ENCODE results near the gene KANSL3.
"Not testable (repeated sequence)": the region's sequence is repeated elsewhere in the genome, so short reads cannot be mapped to it uniquely, and the experiment has no call there.

The KANSL3 gene

DNA sequence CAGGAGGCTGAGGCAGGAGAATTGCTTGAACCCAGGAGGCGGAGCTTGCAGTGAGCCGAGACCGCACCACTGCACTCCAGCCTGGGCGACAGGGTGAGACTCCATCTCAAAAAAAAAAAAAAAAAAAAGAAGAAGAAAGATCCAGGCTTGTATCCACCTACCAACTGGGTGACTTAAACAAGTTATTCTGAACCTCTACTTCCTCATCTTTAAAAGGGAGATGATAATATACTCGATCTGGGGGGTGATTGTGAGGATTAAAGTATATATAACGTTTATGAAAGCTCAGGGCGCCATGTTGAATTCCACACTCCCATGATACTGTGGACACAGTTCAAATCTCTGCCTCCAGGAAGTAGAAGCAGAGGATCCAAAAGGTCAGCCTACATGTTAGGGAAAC, 16.7 kb upstream of the KANSL3 start:
- not testable (repeated sequence) for DNase-seq (ENCODE audit: low read depth)

DNA sequence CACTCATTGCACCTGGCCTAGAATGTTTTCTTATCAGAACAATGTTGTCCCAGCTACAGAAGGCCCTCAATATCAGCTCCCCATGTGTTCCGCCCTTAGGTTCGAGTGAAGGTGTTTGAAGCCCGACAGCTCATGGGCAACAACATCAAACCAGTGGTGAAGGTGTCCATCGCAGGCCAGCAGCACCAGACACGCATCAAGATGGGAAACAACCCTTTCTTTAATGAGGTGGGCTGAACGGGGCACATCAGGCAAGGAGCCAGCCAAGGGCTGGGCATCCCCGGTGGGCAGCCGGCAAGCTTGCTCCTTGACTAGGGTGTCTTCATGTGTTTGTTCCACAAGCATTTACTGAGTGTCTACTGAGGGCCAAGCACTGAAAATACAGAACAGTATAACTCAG, 13.7 kb upstream of the KANSL3 start:
- no peak for DNase-seq (ENCODE audit: low read depth)

DNA sequence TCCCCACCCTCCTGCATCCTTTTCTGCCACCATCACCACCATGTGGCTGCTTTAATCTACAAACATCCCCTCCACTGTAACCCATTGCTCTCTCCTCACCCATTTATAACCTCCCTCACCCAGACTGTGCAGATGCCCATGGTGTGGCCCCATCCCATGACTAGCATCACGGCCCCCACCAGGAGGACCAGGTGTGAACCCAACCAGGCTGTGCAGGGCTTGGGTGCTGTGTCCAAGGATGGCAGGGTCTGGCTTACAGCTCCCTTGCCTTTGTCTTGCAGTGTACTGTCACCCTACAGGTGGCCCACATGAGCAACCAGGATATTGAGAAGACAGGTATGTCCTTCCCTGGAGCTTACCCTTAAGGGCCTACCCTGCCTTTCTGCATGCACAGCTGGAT, 11.2 kb upstream of the KANSL3 start:
- DNase-seq (ENCODE audit: low read depth): no peak

DNA sequence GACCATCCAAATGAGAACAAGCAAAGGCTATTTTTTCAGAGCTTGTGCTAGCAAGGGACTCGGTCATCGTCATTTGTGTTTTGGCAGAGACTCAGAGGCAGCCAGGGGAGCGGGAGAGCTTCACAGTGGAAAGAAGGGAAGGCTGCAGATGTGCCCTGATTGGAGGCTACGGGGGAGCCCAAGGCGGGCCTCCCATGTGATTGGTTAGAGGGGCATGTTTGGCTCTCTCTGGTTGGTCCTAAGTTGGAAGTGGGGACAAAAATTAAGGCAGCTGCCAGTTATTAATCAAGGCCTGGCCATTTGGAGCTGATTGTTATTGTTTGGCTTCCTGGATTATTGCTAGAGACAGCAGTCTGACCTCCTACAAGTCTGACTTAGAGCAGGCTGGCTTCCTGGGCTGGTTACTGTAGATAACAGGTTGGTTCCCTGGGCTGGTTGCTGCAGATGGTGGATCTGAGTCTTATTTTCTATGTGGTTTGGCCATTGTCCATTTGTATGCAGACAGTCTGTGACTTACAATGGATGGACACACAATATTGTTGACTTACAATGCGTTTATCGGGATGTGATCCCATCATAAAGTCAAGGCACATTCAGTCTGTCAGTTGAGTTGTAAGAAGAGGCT, 10.3 kb upstream of the KANSL3 start:
- no peak for DNase-seq (ENCODE audit: low read depth)

DNA sequence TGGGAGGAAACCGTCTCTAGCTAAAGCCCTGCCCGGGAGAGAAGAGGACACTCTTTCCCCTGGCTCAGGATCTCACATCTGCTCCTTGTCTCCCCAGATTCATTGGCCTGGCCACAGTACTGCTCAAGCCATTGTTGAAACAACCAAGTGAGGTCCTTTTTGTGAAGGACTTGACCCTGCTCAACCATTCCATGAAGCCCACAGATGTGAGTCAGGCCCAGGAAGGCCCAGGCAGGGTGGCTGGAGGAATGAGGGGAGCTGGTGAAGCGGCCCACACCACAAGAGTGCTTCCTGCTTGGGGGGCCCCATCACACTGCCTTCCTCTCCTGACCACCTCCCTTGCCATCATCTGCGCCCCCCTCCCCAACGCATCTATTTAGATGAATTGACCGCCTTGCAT, 9.6 kb upstream of the KANSL3 start:
- DNase-seq (ENCODE audit: low read depth): no peak

DNA sequence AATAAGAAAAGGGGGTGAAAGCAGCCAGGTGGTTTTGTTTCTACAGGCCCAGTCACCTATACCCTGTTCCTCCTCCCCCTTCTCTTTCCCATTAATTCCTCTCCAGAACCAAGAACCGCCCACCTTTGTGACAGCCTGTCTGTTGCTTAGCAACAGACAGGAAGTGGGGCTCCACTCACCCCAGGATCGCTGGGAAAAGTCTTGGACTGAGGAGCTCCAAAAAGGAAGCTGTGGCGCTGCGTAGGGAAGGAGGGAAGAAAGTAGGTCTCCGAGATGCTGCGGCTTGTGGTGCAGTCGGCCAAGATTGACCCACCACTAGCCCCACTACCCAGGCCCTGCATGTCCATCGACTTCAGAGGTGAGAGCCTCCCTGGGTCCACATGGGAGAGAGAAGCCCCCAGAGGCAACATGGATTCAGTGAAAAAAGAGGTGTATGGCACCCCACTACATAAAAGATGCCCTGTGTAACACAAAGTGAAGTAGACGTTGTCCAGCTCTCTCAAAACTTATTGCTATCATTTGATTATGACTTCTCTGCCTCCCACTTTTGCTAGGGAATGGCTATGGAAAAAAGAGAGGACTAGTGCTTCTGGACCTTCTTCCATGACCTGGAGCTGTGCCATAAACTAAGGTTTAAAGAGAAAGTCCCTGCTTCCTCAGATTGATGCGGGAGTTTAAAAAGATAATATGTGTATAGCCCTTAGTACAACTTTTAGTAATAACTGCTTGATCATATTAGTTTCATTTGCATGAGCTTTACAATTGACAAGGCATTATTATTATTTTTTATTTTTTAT, 4.7 kb upstream of the KANSL3 start, which contains the start of gene FER1L5:
Gene FER1L5 (plus strand): TSS at position 201 of the 797 bp plus-strand sequence. CDS start 73 bp downstream, at position 274.
- DNase-seq (ENCODE audit: low read depth): no peak

DNA sequence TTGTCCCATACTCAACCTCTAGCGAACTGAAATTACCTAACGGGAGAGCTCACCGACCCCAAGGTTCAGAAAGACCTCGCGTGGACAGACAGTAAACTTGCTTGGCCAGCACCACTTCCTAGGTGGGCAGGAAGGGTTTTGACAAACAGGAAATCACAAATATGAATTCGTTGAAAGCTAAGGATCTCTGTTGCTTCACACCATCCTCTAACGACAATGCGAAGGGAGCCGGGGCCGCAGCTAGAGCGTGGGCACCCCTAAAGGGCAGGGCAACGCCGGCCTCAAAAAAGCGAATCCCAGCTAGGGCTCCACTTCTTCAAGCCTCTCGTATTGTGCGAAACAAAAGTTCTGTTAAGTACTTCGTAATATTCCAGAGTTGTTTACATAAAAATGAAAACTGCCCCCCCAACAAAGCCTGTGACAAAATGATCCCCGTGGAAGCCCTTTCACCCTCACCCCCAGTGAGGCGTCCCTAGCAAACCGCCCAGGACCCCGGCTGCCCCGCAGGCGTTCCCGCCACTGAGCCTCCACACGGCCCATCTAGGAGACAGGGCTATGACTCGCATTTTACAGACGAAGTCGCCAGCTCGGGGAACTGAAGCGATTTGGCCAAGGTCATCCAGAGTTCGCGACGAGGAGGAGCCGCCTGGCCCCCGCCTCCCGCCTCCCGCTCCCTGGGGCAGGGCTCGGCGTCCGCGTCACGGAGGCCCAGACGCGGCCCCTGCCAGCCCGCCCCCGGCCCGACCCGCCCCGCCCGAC, 548 bp downstream of the KANSL3 start:
- peak; percentile 81 for DNase-seq (ENCODE audit: low read depth)

DNA sequence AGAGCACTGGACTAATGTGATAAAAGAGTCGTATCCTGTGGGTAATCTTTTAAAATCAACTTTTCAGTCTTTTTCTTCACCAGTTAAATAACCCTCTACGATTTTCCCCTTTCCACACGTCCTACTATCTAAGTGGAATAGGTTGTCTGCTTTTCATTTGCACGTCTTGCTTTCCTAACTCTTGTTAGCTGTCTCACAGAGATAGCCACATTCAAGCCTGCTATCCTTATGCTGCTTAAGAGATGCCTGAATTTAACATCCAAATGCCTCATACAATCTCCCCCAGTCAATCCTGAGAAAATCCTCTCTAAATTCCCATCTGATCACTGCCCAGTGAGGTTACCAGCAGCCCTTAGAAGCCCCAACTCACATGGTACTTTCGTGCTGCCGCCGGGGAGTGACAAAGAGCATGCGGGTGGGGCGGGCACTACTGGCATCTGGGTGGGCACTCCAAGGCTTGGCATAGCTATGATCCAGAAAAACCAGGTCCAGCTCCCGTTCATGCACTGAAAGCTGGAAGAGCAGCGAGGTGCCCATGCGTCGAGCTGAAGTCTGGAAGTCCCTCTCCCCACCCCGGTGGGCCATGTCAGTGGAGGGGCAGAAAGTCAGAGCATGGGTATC, 1.5 kb downstream of the KANSL3 start:
- DNase-seq (ENCODE audit: low read depth): no peak

DNA sequence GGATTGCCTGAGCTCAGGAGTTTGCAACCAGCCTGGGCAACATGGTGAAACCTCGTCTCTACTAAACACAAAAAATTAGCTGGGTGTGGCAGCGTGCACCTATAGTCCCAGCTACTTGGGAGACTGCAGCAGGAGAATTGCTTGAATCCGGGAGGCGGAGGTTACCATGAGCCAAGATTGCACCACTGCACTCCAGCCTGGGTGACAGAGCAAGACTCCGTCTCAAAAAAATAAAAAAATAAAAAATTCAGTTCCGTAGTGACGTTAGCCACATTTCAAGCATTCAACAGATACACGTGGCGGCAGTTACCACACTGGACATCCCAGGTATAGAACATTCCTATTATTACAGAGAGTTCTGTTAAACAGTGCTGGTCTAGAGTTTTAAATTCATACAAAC, 4.5 kb downstream of the KANSL3 start:
- DNase-seq (ENCODE audit: low read depth): no peak

DNA sequence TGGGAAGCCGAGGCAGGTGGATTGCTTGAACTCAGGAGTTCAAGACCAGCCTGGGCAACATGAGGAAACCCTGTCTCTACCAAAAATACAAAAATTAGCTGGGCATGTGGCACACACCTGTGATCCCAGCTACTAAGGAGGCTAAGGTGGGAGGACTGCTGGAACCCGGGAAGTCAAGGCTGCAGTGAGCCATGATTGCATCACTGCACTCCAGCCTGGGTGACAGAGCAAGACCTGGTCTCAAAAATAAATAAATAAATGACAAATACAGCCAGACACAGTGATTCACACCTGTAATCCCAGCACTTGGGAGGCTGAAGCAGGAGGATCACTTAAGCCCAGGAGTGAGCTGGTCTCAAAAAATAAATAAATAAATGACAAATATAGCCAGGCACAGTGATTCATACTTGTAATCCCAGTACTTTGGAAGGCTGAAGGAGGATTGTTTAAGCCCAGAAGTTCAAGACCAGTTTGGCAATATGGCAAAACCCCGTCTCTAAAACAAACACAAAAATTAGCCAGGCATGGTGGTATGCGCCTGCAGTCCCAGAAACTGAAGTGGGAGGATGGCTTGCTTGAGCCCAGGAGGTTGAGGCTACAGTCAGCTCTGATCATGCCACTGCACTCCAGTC, 6.2 kb downstream of the KANSL3 start:
- no peak for DNase-seq (ENCODE audit: low read depth)

DNA sequence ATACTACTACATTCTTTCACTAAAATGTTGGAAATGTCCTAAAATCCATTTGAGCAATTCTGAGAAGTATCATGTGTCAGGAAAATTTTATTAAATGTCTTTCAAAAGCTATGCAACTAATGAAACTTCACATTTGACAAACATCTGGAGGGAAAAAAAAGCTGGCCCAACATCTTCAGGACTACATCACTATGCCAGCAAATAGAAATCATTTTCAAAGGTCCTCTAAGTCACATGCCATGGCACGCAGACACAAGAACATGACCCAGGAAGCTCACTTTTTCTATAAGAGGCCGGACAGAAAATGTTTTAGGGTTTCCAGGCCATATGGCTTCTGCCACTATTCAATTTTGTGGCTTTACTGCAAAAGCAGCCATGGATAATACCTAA, 11.6 kb downstream of the KANSL3 start:
- no peak for DNase-seq (ENCODE audit: low read depth)

DNA sequence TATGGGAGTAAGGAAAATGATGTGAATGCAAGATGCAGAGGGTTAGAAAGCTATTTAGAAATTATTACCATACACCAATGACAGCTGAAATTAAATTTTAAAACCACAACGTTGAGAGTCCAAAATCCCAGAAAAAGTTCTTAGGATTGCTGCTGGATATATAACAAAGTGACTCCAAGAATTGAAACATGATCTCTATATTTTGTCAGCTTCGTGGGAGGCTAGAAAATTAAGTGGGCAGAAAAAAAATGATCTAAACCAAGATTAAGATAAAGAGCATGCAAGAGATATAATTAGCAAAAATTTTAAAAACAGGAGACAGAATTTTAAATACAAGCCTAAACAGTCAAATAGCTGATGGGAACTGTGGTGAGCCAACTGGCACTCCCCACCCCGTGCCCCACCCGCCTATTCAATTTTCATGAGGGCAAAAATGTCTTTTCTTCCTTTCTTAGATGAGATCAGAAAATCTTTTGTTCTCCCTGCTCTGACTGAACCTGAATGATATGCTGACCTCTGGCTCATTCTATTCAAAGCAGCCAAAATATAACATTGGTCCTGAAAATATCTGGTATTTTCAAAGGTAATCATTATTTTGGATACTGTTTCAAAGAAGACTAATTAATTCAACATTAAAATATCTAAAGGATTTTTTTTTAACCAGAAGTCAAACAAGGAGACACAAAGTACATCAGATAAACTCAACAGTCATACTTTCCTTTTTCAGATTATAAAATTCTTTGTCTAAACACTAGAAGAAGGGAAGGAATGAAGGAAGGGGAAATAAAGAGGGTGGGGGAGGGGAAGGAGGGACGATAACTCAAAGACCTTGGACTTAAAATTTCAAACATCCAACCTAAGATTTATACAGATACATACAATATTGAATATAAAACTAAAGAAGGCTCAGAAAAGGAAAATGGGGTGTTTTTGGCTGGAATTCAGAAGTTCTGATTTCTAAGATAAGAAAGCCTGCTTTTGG, 12.2 kb downstream of the KANSL3 start:
- no peak for DNase-seq (ENCODE audit: low read depth)

DNA sequence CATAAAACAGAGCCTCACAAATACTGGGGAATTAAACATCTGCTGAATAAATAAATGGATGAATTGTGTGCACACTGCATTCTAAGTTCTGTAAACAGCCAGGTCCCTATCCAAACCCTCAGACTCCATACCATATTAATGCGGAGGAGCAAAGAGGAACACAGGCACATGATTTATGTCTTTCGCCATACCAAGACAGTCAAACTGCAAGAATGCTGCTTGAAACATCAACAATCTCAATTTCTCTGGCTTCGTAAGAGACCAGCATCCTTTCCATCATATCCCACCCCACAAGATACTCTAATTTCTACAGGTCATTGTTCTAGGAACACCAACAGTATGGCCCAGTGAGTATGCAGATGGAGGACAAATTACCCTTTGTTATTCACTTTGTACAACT, 15.0 kb downstream of the KANSL3 start:
- DNase-seq (ENCODE audit: low read depth): no peak

DNA sequence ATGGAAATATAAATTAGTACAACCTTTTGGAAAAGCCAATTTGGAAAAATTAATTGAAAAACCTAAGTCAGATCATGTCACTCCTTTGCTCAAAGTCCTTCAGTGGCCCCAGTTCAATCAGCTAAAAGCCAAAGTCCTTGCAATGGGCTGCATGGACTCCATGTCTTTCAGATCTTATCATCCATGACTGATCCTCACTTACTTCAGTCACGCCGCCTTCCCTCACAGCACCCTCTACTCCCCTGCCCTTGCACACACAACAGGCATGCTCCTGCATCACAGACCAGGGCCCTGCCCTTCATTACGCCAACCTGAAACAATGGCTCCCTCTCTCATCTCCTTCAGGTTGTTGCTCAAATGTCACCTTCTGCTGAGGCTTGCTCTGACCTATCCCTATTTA, 15.6 kb downstream of the KANSL3 start:
- DNase-seq (ENCODE audit: low read depth): no peak

DNA sequence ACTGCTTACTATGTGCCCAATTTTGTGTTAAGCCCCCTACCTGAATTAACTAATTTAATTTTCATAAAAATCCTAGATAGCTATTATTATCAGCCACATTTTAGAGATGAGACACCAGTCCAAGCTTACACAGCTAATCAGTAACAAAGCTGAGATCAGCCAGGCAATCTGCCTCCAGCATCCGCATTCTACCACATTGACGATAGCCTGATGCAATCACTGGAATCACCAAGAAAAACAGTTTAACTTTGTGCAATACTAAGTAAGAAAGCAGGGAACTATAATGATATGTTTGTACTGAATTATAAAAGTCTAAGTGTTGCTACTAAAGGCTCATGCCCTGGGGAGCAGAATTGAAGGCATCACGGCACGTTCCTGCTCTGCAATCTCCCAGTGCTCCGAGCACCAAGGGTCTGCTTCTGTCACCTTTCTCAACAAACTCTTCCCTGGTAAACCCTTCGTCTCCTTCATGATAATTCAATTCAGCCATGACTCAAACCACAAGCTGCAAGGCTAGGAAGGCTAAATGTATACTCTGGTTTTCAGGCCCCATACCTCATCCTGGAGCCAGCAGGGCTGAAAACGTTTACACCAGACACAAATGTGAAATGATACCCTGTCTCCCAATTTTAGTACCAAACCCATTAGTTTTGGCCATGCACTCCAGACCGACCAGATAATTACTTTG, 19.4 kb downstream of the KANSL3 start:
- no peak for DNase-seq (ENCODE audit: low read depth)

DNA sequence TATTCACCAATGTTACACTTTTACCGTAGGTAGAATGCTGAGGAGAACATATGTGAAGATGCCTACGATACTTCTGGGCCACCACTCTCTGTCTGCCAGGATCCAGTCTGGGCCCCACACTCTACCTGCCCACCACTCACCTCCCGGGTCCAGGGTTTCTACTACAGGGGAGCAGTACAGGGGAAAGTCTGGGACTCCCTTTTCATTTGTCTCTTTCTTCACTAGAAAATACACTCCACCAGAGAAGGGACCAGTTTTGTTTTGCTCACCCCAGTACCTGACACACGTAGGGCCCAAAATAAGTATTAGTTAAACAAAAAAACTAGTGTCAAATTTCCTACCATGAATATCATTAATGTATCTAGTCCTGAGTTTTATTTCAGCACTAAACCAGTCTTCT, 21.1 kb downstream of the KANSL3 start:
- no peak for DNase-seq (ENCODE audit: low read depth)

DNA sequence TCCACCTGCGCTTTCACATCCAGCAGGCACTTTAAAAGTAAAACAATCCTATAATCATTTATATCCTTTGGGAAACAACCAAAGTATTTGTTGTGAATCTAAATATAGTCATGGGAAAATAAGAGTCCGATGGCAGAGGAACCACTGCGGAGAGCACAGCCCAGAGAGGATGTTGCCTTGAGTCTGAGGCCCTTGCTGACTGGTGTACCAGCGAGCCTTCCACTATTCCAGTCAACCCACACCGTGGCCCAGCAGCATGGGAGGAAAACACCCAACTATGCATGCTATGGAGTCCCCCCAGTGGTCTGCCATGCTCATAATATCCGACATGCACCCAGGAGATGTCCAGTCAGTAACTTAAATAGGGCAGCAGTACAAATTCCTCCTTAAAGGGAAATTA, 21.6 kb downstream of the KANSL3 start:
- no peak for DNase-seq (ENCODE audit: low read depth)

DNA sequence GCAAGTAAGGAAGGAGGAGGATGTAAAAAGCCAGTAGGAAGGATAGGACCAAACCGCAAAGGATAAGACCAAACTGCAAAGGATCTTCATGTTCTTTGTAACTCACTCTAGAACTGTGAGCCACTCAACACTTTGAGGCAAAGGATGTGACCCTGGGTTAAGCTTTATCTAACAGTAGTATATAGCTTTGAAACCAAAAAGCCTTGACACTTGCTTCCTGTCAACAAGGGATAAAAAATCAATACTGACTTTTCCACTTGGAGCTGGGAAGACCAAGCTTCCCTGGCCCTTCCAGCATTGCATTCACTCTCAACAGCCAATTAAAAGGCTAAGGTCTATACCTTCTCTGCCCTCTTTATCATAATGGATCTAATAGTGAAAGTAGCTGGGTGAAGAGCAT, 22.0 kb downstream of the KANSL3 start:
- DNase-seq (ENCODE audit: low read depth): no peak

DNA sequence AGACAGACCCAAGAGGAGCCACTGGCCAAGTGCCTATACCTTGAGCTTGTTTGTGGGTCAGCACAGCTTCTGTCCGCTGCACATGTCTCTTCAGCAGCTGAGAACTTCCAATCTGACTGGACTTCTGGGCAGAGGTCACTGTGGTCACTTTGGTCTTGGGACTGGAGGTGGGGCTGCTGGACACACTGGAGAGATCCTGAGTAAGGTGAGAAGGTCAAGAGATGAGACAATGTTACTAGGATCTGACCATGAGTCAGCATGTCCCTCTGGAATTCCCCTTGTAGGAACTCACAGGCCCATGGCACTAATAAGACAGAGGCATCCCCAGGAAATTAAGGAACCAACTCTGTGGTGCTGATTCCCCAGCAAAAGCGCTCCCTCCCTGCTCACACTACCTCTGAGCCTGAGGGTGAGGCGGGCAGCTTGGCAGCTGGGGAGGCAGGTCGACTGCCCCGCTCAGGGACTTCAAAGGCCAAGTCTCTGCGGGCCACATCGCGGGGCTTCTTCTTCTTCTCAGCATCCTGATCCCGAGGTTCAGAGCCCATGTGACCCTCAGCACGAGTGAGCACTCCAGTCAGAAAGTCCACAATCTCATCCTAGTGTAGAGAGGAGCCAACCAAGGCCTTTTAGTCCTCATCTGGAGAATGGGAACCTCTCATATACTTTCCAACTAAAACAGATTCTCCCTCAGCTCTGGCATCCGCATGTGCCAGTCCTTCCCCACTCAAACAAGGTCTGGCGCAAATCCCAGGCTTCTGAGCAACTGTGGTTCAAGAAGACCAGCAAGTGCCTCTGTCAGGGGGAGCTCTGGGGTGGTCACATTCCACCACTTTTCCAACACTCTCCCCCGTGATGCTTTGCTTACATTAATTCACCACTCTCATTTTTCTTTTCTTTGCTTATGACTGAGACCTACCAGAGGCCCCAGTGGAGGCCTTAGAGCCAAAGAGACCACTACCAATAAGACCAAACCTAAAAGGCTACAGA, 29.4 kb downstream of the KANSL3 start:
- no peak for DNase-seq (ENCODE audit: low read depth)
